Central memory CD8-positive, alpha-beta T cell (primary cell): Measurements from ENCODE around the gene FLCN.
"Not testable (repeated sequence)": the region's sequence is repeated elsewhere in the genome, so short reads cannot be mapped to it uniquely, and the experiment has no call there.

Experiments used
- ATAC-seq: fragments of 150-1000 bp; cut with Tn5 transposase; replicated peaks from 2 replicates; pipeline ENCODE4 v1.10.0; 2022; ENCODE audit warnings: mild to moderate bottlenecking, moderate FRiP score, moderate number of reproducible peaks; ENCODE audit not compliant: poor library complexity, severe bottlenecking; ENCODE audit errors: extremely low read depth
- DNase-seq, 2 donors: peaks; one replicate each; pipeline ENCODE4 v3.0.0; 2021; ENCODE audit warnings: low spot score in 2 of 2
- H3K27ac Mint-ChIP-seq: one replicate; pipeline ENCODE4 v1.8.0; 2022; ENCODE audit warnings: low read depth, mild to moderate bottlenecking, moderate library complexity, mixed read lengths
- H3K27me3 Mint-ChIP-seq: one replicate; pipeline ENCODE4 v1.8.0; 2022; ENCODE audit warnings: mixed read lengths
- H3K36me3 Mint-ChIP-seq: one replicate; pipeline ENCODE4 v1.8.0; 2022; ENCODE audit warnings: mild to moderate bottlenecking, moderate library complexity, mixed read lengths; ENCODE audit not compliant: insufficient read depth
- H3K4me1 Mint-ChIP-seq: one replicate; pipeline ENCODE4 v1.8.0; 2022; ENCODE audit warnings: mixed read lengths
- H3K4me3 Mint-ChIP-seq: one replicate; pipeline ENCODE4 v1.8.0; 2022; ENCODE audit warnings: mild to moderate bottlenecking, moderate library complexity, mixed read lengths
- H3K9me3 Mint-ChIP-seq: one replicate; pipeline ENCODE4 v1.8.0; 2022; ENCODE audit warnings: mixed read lengths

The FLCN gene

DNA sequence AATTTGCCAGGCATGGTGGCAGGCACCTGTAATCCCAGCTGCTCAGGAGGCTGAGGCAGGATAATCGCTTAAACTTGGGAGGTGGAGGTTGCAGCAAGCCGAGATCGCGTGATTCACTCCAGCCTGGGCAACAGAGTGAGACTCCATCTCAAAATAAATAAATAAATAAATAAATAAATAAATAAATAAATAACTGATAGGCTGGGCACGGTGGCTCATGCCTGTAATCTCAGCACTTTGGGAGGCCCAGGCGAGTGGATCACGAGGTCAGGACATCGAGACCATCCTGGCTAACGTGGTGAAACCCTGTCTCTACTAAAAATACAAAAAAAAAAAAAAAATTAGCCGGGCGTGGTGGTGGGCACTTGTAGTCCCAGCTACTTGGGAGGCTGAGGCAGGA lies 18.7 kb upstream of the FLCN start:
- not testable (repeated sequence) for H3K27me3 Mint-ChIP-seq, H3K27ac Mint-ChIP-seq, H3K9me3 Mint-ChIP-seq, H3K4me3 Mint-ChIP-seq, H3K4me1 Mint-ChIP-seq, DNase-seq, ATAC-seq
- peaks cover 69% of the 10 kb centered on the region for H3K36me3 Mint-ChIP-seq

DNA sequence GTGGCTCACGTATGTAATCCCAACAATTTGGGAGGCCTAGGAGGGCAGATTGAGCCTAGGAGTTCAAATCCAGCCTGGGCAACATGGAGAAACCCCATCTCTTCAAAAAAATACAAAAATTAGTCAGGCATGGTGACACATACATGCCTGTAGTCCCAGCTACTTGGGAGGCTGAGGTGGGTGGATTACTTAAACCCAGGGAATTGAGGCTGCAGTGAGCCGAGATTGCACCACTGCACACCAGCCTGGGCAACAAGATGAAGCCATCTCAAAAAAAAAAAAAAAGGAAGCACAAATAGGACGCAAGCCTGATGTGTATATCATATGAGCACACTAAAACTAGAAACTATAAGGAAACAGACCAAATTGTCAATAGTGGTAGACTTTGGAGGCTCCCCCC lies 17.1 kb upstream of the FLCN start:
- ATAC-seq (no peak), DNase-seq (no peak)
- H3K4me3 Mint-ChIP-seq, result no peak overlapping the region
- no peaks in the 10 kb centered on the region for H3K27me3 Mint-ChIP-seq
- no peaks in the 10 kb centered on the region for H3K9me3 Mint-ChIP-seq
- H3K4me1 Mint-ChIP-seq, result peaks cover 6% of the 10 kb centered on the region
- no peak overlapping the region for H3K27ac Mint-ChIP-seq
- peaks cover 66% of the 10 kb centered on the region for H3K36me3 Mint-ChIP-seq

DNA sequence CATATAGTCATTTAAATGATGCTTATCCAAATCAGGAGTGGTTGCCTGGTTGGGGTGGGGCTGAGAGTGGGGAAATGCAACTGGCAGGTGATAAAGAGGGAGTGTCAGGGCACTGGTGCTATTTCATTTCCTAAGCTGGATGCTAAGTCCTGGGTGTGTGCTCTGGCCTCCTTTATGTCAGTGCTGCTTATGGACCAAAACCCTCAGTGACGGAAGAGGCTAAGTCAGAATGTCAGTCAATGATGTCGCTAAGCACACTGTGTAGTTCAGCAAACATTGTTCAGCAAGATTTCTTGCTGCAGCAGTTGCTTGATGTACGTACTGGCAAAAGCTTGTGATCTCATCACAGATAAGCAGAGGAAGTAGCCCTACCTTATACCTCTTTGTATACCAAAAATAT lies 16.4 kb upstream of the FLCN start:
- ATAC-seq (peak; percentile 49), DNase-seq (no peak)
- Mint-ChIP-seq H3K27me3 (no peaks in the 10 kb centered on the region), H3K9me3 (no peaks in the 10 kb centered on the region), H3K4me1 (peaks cover 6% of the 10 kb centered on the region), H3K27ac (no peak overlapping the region), H3K4me3 (no peak overlapping the region), H3K36me3 (peaks cover 67% of the 10 kb centered on the region)

DNA sequence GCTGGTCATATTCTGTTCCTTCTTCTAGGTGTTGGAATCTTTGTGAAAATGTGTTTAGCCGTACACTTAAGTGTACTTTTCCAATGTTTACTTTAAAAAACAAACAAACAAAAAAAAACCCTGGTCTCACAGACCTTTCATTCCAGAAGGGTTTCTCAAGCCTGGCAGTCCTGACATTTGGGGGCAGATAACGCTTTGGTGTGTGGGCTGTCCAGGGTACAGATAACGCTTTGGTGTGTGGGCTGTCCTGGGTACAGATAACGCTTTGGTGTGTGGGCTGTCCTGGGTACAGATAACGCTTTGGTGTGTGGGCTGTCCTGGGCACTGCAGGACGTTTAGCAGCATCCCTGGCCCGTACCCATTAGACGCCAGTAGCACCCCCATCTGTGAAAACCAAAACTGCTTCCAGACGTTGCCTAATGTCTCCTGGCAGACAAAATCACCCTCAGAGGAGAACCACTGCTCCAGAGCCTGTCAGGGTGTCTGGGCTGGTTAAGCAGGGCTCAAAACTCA lies 15.2 kb upstream of the FLCN start:
- no peak for DNase-seq
- H3K36me3 Mint-ChIP-seq, result peaks cover 62% of the 10 kb centered on the region
- no peak overlapping the region for H3K4me3 Mint-ChIP-seq
- no peak for ATAC-seq
- no peaks in the 10 kb centered on the region for H3K9me3 Mint-ChIP-seq
- no peaks in the 10 kb centered on the region for H3K27me3 Mint-ChIP-seq
- peaks cover 6% of the 10 kb centered on the region for H3K4me1 Mint-ChIP-seq
- no peak overlapping the region for H3K27ac Mint-ChIP-seq

DNA sequence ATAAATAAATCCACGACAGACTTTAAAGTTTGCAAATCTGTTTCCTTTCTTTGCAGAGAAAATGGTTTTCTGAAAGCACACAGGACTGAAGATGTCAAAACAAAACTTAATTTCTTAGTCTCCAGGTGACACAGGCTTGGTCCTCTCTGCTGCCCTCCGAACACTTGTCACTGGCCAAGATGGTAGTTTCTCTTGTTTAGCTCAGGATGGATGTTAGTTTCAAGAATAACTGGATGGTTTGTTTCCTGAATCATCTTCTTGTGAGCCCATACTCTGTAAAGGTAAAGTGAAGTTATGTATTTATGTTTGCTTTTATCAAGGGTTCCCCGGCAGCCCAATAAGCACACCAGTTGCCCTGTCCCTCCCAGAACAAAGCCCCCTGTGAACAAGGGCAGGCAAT lies 9.9 kb upstream of the FLCN start:
- Mint-ChIP-seq H3K27ac (peak overlapping the region; percentile 29), H3K4me3 (no peak overlapping the region), H3K9me3 (no peaks in the 10 kb centered on the region), H3K27me3 (no peaks in the 10 kb centered on the region), H3K4me1 (no peaks in the 10 kb centered on the region), H3K36me3 (peaks cover 45% of the 10 kb centered on the region)
- no peak for DNase-seq
- ATAC-seq, result no peak

DNA sequence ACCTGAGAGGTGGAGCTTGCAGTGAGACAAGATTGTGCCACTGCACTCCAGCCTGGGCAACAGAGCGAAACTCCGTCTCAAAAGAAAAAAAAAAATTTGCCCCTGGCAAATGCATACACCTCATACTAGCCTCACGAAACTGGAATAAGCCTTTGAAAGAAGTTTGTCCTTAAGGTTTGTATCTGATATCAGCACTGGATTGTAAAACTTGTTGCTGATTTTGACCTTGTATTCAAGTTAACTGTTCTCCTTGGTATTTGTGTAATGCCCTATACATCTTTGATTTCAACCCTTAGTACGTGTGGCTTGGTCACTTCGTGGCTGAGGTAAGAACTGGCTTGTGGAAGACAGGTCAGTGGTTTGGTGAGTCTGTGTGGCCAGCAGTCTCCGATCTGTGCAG lies 6.2 kb upstream of the FLCN start:
- H3K4me3 Mint-ChIP-seq, result no peak overlapping the region
- H3K36me3 Mint-ChIP-seq, result peaks cover 25% of the 10 kb centered on the region
- ATAC-seq (no peak), DNase-seq (no peak)
- H3K9me3 Mint-ChIP-seq, result no peaks in the 10 kb centered on the region
- H3K27me3 Mint-ChIP-seq, result no peaks in the 10 kb centered on the region
- no peaks in the 10 kb centered on the region for H3K4me1 Mint-ChIP-seq
- H3K27ac Mint-ChIP-seq, result no peak overlapping the region

DNA sequence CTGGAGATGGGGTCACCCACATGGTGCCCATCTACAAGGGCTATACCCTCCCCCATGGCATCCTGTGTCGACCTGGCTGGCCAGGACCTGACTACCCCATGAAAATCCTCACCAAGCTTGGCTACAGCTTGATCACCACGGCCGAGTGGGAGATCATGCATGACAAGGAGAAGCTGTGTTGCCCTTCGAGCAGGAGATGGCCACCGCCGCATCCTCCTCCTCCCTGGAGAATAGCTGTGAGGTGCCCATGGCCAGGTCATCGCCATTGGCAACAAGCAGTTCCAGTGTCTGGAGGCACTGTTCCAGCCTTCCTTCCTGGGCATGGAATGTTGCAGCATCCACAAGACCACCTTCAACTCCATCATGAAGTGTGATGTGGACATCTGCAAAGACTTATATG lies 5.3 kb upstream of the FLCN start:
- no peak for ATAC-seq
- Mint-ChIP-seq H3K27me3 (no peaks in the 10 kb centered on the region), H3K36me3 (peaks cover 27% of the 10 kb centered on the region), H3K4me3 (no peak overlapping the region), H3K27ac (no peak overlapping the region), H3K9me3 (no peaks in the 10 kb centered on the region), H3K4me1 (peaks cover 5% of the 10 kb centered on the region)
- DNase-seq, result no peak

DNA sequence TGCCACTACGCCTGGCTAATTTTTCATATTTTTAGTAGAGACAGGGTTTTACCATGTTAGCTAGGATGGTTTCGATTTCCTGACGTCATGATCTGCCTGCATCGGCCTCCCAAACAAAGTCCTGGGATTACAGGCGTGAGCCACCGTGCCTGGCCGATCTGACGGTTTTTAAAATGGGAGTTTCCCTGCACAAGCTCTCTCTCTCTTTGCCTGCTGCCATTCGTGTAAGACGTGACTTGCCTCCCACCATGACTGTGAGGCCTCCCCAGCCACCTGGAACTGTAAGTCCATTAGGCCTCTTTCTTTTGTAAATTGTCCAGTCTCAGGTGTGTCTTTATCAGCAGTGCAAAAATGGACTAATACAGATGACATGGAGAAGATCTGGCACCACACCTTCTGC lies 4.7 kb upstream of the FLCN start:
- H3K4me1 Mint-ChIP-seq, result peaks cover 9% of the 10 kb centered on the region
- no peaks in the 10 kb centered on the region for H3K9me3 Mint-ChIP-seq
- H3K36me3 Mint-ChIP-seq, result peaks cover 27% of the 10 kb centered on the region
- ATAC-seq, result no peak
- H3K27ac Mint-ChIP-seq, result no peak overlapping the region
- no peak for DNase-seq
- no peaks in the 10 kb centered on the region for H3K27me3 Mint-ChIP-seq
- no peak overlapping the region for H3K4me3 Mint-ChIP-seq

DNA sequence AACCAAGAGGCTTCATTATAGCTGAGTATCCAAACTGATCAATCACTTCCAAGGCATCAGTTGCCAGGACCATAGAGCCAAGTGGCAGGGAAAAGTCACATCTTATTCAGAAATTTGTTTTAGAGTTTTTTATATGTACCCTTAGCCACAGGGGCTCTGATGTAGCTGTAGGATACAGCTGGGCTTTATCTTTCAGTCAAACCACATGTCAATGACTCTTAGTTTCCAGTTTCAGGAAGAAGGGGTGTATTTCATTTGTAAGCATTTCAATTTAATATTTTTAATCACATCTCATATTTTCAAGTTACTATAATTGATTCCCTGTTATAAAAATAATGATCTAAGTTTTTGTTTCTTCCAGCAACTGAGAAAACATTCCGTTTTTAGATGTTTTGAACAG lies 2.9 kb upstream of the FLCN start:
- Mint-ChIP-seq H3K36me3 (peaks cover 23% of the 10 kb centered on the region), H3K27ac (no peak overlapping the region), H3K9me3 (no peaks in the 10 kb centered on the region), H3K27me3 (no peaks in the 10 kb centered on the region), H3K4me3 (no peak overlapping the region), H3K4me1 (peaks cover 26% of the 10 kb centered on the region)
- DNase-seq (no peak), ATAC-seq (no peak)

DNA sequence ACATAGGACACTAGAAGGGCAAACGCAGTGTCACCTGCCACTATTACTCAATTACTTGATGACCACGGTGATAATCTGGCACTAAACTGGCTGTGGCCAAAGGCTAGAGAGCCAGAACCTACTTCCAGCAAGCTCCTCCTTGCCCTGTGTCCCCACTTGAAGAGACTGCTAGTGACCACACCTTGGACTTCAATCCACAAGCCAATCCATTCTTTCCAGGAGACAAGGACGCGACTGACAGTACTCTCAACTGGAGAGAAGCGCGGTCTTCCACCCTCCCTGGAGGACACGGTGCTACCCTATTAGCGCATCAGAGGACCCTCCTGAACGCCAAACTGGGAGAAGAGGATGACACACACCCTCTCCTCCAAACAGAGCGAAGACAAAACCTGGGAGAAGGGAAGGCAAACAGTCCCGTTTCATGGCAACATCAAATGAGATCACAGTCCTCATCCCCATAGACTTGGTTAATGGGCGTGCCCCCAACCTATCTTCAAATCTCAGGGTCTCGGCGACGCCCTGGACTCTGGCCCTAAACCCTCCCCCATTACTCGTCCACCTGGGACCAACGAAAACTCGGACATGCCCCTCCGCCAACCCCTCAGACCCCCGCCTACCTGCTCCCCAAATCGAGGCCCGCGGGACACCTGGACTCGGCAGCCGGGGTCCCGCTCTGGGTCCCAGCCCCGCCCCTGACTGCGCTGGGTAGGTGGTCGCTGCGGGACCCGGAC lies 508 bp downstream of the FLCN start:
- peak in 1 of 2 donors; percentile 12 for DNase-seq
- no peaks in the 10 kb centered on the region for H3K27me3 Mint-ChIP-seq
- H3K4me1 Mint-ChIP-seq, result peaks cover 26% of the 10 kb centered on the region
- H3K36me3 Mint-ChIP-seq, result peaks cover 22% of the 10 kb centered on the region
- H3K4me3 Mint-ChIP-seq, result peak overlapping the region; percentile 96
- H3K9me3 Mint-ChIP-seq, result no peaks in the 10 kb centered on the region
- ATAC-seq, result no peak
- H3K27ac Mint-ChIP-seq, result peak overlapping the region; percentile 99

DNA sequence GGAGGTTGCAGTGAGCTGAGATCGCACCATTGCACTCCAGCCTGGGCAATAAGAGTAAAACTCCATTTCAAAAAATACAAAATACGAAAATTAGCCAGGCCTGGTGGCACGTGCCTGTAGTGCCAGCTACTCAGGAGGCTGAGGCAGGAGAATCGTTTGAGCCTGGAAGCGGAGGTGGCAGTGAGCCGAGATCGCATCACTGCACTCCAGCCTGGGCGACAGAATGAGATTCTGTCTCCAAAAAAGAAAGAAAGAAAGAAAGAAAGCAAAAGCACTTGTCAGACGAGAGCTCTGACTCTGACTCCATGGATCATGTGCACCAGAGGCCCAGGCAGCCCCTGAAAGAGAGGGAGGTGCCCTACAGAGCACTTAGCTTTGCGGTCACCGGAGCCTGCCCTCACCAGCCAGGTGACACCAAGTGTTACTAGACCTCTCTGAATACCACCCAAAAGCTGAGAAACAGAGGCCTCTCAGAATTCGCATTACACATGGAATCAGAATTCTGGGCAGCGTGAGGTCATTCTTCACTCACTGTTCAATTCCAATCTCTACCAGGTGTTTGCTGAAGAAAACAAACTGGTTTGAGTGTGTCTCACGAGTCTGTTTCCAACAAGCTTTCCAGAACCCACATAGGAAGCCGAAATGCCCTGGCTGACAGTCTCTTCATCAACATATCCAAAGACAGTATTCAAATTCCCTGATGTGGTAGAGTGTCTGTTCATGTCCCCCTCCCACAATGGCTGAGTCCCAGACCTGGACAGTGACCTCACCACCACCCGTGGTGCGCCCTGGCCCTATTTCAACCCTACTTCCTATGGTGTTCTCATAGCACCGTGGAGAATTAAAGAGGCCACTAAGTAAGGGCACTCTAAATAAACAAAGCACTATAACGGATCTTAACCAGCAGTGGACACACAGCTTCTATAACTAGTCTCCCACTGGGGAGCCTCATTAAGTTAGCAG lies 1.5 kb downstream of the FLCN start:
- Mint-ChIP-seq H3K4me3 (peak overlapping the region; percentile 96), H3K27me3 (no peaks in the 10 kb centered on the region), H3K27ac (peak overlapping the region; percentile 99), H3K36me3 (peaks cover 22% of the 10 kb centered on the region), H3K4me1 (peaks cover 26% of the 10 kb centered on the region), H3K9me3 (no peaks in the 10 kb centered on the region)
- ATAC-seq (no peak), DNase-seq (no peak)

DNA sequence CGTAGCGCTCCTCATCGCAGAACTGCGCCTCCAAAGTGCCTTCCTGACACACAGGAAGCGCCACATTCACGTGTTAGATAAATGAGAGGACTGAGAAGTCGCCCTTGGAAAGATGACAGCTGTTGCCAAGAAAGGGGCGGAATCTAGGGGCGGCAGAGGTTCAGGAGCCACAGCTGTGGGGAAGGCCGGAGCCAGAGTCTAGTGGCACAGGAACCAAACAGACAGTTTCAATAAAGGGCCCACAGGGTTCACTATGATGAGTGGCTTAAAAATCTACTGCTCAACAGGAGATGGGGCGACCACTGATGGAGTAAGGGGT lies 4.7 kb downstream of the FLCN start:
- H3K36me3 Mint-ChIP-seq, result peaks cover 26% of the 10 kb centered on the region
- no peaks in the 10 kb centered on the region for H3K9me3 Mint-ChIP-seq
- H3K27ac Mint-ChIP-seq, result peak overlapping the region; percentile 78
- DNase-seq (no peak), ATAC-seq (no peak)
- H3K27me3 Mint-ChIP-seq, result no peaks in the 10 kb centered on the region
- H3K4me3 Mint-ChIP-seq, result no peak overlapping the region
- peaks cover 26% of the 10 kb centered on the region for H3K4me1 Mint-ChIP-seq
